Testis (tissue), 2 donors: ENCODE data around the gene CADM1.

Experiments used
- POLR2A ChIP-seq: fragments of 450-650 bp; IDR thresholded peaks from one replicate; pipeline ENCODE4 v1.6.1; 2017; ENCODE audit warnings: antibody characterized with exemption, mild to moderate bottlenecking, moderate library complexity
- TF ChIP-seq, protein P1 (sequence below), 3 experiments: fragments of 450-650 bp in 2 of 3; fragments of 200-600 bp in 1 of 3; sonication (generic) in 1 of 3; IDR thresholded peaks; one replicate each; pipeline ENCODE4 v1.5.1; 2016 to 2019; ENCODE audit warnings: antibody characterized with exemption in 3 of 3, mild to moderate bottlenecking in 2 of 3, moderate library complexity in 1 of 3

DNA sequence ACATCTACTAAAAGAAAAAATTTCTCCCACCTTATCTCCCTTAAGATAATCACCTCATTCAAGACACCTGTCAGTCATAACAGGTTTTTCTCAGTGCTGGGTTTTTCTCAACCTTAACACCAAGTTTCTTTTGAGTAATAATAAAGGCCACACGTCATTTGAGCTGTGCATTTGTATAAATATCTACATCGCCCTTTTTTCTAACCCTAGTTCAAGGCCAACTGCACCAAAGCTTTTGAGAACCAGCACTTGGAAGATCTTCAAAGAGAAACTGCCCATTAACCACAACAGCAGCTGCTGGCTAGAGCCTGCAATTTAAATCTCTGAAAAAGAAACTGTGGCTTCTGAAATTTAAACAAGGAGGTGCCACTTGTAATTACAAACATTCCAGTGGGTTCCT, 6.9 kb downstream of the CADM1 start:
- TF ChIP-seq, protein P1, sequence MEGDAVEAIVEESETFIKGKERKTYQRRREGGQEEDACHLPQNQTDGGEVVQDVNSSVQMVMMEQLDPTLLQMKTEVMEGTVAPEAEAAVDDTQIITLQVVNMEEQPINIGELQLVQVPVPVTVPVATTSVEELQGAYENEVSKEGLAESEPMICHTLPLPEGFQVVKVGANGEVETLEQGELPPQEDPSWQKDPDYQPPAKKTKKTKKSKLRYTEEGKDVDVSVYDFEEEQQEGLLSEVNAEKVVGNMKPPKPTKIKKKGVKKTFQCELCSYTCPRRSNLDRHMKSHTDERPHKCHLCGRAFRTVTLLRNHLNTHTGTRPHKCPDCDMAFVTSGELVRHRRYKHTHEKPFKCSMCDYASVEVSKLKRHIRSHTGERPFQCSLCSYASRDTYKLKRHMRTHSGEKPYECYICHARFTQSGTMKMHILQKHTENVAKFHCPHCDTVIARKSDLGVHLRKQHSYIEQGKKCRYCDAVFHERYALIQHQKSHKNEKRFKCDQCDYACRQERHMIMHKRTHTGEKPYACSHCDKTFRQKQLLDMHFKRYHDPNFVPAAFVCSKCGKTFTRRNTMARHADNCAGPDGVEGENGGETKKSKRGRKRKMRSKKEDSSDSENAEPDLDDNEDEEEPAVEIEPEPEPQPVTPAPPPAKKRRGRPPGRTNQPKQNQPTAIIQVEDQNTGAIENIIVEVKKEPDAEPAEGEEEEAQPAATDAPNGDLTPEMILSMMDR (IDR thresholded peaks at IDR 0.05), result no peak
- no peak for TF ChIP-seq POLR2A
